H1 (cell line): ENCODE measurements around the gene CHRM1. TPM values are rescaled to one million over a fixed set of nuclear protein-coding genes. Genes with fewer than 3 reads are reported as not detected.

ENCODE experiments used
- ATF2 ChIP-seq: IDR thresholded peaks from 2 replicates; pipeline ENCODE4 v1.6.1; 2012; ENCODE audit warnings: low read length, inconsistent platforms
- CHD1 ChIP-seq: IDR thresholded peaks from 2 replicates; pipeline ENCODE4 v1.6.1; 2012; ENCODE audit warnings: low read depth, low read length, improper control_type of control experiment
- CHD7 ChIP-seq: fragments of 300-600 bp; sonication (generic); IDR thresholded peaks from 2 replicates; pipeline ENCODE4 v1.7.1; 2012; ENCODE audit warnings: low read length, moderate library complexity, mild to moderate bottlenecking, inconsistent platforms; ENCODE audit not compliant: insufficient replicate concordance
- HDAC2 ChIP-seq, 2 experiments: fragments of 300-600 bp in 1 of 2; sonication (generic) in 1 of 2; IDR thresholded peaks; 2 replicates each; pipeline ENCODE4 v1.6.1; 2011 to 2012; ENCODE audit warnings: low read depth in 2 of 2, low read length in 2 of 2, mild to moderate bottlenecking in 2 of 2, moderate library complexity in 2 of 2, borderline replicate concordance in 1 of 2, inconsistent platforms in 1 of 2
- POLR2A ChIP-seq, 2 experiments: IDR thresholded peaks; 1 replicate in 1 of 2; 2 replicates in 1 of 2; pipeline ENCODE4 v1.6.1; 2011; ENCODE audit warnings: low read depth in 2 of 2, low read length in 2 of 2, mild to moderate bottlenecking in 2 of 2; ENCODE audit errors: control extremely low read depth in 1 of 2
- TAF1 ChIP-seq: IDR thresholded peaks from 2 replicates; pipeline ENCODE4 v1.6.1; 2011; ENCODE audit warnings: mild to moderate bottlenecking, low read depth, low read length
- ZNF274 ChIP-seq: IDR thresholded peaks from 2 replicates; pipeline ENCODE4 v1.7.0; 2012; ENCODE audit warnings: low read length, borderline replicate concordance; ENCODE audit errors: extremely low read depth
- polyA plus RNA-seq, 7 experiments: library from polyadenylated mRNA; depleted of rRNA in 3 of 7; stranded (reverse) in 5 of 7; unstranded in 2 of 7; fragments of >200 nt in 5 of 7; fragments of 200-250 nt in 2 of 7; gene quantifications; 1 replicate in 5 of 7; 2 replicates in 1 of 7; 4 replicates in 1 of 7; pipeline versions ENCODE4 v1.2.1 to v1.2.3, GENCODE V29; 2011 to 2013; ENCODE audit warnings: missing spikeins in 2 of 7, mixed read lengths in 2 of 7
- total RNA-seq: library from RNA; stranded (reverse); fragmentation: NEBNext Ultra II Directional; extraction: Animal tissue kit (Norgen Biotek cat#: 25700); gene quantifications from 2 replicates; pipeline ENCODE4 v1.2.1, GENCODE V29; 2021

The CHRM1 gene
- total and polyA plus RNA-seq, 2 of the 8 experiments (the other 6 are each of a cell fraction or from before 2014, with no cell fraction given): 0.08 TPM; not detected in 1

- TF ChIP-seq CHD7 (no peak), ATF2 (peak; percentile 71; the same call in 1 of the 2 replicates), ZNF274 (no peak), POLR2A (IDR thresholded peaks at IDR 0.05; ENCODE audit: control extremely low read depth in 1 of 2, low read depth in 2 of 2, low read length in 2 of 2) (peak in 1 of 2 experiments; percentile 59; a peak in 2 of 3 replicates), HDAC2 (IDR thresholded peaks at IDR 0.05; ENCODE audit: borderline replicate concordance in 1 of 2, low read depth in 2 of 2, low read length in 2 of 2) (peak; percentile 48 to 74; a peak in 1 of 4 replicates), CHD1 (no peak), TAF1 (no peak; the same call in 1 of the 2 replicates)
These were observed 11.9 kb downstream of the CHRM1 start (continued) for GRCh38 chr11:62909107-62909894.
